GM10847 (cell line): ENCODE measurements around the gene PPARA.

ENCODE experiments used
- POLR2A ChIP-seq: IDR thresholded peaks from 2 replicates; pipeline ENCODE4 v1.6.1; 2011; ENCODE audit not compliant: insufficient read length; ENCODE audit errors: extremely low read depth

PPARA gene

DNA sequence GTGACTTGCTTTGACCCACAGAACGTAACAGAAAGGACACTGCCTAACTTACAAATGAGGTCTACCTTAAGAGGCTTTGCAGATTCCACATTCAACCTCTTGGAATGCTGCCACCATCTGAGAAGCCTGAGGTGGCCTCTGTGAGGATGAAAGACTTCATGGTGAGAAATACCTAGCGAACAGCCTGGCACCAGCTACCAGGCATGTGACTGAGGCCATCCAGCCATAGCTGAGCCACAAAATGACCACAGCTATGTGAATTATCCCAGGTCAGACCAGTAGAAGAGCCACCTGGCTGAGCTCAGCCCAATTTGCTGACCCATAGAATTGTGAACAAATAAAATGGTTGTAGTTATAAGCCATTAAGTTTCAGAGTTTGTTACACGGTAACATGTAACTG lies 37.5 kb downstream of the PPARA start:
- TF ChIP-seq POLR2A, result no peak

DNA sequence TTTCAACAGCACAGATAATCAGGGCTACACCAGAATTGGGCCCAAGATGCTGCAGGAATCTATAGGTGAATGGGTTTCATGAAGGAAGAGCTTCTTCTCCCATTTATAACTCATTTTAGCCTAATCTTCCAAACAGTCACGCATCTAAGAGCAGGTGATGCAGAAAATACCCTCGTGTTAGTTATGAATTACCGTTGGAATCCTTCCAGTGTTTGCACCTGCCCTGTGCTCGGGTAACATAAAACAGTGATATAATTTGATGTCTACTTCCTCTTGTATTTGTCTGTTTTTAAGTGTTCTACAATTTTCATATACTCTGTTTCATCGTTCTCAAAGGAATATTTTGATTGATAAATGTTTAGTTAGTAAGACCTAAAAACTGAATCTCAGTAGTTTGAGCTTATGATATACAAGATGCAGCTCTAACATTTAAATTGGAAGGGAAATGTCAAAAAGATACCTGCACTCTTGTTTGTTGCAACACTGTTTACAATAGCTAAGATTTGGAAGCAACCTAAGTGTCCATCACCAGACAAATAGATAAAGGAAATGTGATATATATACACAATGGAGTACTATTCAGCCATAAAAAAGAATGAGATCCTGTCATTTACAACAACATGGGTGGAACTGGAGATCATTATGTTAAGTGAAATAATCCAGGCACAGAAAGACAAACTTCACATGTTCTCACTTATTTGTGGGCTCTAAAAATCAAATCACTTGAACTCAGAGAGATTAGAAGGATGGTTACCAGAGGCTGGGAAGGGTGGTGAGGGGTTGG lies 42.1 kb downstream of the PPARA start:
- no peak for TF ChIP-seq POLR2A

DNA sequence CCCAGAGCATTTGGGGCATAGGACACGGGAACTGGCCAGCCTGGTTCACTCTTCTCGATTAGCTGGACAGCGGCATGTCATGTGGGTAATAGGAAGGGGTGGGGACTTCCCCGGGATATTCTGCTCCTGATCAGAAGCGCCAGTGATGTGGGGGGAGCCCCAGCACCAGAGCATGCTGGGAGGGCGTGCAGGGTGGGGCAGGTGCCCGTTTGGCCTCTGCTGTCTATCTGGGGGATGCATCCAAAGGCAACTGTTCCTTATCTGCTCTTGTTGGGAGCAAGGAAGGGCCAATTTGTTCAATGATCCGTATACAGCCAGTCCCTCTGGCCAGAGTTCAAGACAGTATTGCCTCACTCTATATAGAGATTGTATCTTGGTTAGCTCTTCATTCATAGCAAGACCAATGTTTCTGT lies 43.6 kb downstream of the PPARA start:
- TF ChIP-seq POLR2A, result no peak

DNA sequence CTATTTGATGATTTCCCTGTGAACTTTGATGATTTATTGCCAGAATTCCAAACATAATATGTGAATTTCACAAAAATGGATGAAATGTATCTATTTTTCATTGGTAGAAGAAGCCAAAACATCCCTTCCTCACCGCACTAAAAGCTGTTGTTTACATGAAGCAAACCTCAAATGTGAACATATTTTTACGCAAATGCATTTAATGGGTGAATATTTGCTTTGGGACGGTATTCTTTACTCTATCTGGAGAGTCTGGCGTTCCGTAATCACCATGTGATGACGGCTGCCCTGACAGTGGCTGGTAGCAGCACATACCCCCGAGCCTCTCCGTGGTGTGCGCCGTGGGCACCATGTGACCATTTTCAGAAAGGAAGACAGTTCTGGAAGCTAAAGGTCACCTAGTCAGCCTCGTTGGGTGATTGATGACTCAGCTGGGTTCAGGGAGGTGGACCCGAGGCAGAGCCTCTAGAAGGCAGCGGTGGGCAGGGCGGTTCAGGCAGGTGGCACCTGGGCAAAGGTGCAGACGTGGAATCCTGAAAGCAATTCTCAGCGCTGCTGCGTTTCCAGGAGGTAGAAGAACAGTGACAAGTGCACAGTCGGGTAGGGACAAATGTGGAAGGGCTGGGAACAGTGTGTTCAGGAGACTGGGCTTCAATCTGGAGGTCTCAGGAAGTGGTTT lies 45.3 kb downstream of the PPARA start:
- TF ChIP-seq POLR2A, result no peak

DNA sequence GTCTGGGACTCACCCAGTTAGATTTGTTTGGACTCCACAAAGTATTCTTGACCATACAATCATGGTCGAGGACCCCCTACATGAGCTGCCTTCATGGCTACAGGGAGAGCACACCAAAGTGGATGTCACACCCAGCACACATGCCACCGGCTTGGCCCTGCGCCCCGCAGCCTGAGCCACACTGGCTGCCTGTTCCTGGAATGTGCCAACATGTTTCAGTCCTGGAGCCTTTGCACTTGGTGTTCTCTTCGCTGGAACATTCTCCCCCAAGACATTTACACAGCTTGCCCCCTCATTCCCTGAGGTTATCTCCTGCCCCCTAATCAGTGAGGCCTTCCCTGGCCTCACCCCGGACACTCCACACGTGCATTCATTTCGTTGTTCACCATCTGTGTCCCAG lies 46.0 kb downstream of the PPARA start:
- no peak for TF ChIP-seq POLR2A

DNA sequence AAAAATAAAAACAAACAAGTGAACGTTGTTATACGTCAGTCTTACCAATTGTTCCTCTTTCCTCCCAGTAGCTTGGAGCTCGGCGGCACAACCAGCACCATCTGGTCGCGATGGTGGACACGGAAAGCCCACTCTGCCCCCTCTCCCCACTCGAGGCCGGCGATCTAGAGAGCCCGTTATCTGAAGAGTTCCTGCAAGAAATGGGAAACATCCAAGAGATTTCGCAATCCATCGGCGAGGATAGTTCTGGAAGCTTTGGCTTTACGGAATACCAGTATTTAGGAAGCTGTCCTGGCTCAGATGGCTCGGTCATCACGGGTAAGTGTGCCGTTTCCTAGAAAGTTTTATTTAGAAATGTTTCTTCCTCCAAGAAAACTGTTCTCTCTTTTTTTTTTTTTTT lies 47.9 kb downstream of the PPARA start:
- no peak for TF ChIP-seq POLR2A

DNA sequence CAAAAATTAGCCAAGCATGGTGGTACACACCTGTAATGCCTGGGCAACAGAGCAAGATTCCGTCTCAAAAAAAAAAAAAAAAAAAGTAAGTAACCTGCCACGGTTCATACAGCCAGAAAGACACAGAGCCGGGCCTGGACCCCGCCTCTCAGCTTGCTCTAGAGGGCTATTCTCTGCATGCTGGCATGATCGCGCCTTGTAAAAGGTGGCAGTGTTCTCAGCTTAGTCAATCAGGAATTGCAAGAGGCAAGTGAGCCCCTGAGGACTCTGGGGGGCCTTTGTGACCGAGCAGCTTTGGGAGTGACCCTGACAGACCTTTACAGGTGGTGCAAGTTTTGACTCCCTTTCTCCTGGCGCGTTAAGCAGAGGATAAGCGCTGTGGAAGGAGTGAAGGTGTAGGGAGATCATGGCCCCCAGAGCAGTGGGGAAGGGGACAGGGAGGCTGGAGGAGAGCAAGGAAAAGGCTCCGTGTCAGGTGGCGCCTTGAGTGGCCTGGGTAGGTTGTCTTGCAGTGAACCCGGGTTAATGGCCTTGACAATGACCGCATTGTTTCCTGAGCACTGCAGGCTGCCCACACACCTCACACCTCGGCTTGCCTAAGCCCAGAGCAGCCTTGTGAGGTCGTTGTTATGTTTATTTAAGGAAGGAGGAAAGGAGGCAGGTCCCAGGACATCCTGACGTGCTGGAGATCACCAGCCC lies 50.9 kb downstream of the PPARA start:
- TF ChIP-seq POLR2A, result no peak

DNA sequence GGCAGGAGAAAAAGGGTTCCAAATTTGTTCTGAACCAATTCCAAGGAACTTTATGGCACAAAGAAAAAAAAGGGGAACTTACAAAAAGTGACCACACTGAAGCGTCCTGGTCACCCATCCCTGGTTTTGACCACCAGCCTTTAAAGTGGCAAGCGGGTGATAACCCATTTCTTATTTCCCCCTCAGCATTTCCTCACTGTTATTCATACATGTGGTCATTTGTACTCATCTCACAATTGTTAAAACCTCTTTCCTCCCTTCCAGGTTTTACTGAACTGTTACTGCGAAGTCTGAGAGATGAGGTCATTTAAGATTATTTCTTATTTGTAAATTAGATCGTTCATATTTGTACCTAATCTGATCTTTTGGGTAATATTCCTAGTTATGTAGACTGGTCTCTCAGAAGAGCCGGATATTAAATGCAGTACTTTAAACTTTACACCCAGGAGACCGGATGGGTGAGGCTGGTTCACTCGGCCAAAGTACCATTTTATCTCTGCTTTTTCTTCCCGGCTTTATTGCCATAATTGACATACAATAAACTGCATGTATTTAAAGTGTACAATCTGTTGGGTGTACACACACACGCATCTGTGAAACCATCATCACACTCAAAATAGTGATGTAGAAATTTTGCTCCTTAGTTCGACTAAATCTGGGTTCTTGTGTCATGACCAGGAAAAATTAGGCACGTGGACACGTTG lies 52.7 kb downstream of the PPARA start:
- no peak for TF ChIP-seq POLR2A

DNA sequence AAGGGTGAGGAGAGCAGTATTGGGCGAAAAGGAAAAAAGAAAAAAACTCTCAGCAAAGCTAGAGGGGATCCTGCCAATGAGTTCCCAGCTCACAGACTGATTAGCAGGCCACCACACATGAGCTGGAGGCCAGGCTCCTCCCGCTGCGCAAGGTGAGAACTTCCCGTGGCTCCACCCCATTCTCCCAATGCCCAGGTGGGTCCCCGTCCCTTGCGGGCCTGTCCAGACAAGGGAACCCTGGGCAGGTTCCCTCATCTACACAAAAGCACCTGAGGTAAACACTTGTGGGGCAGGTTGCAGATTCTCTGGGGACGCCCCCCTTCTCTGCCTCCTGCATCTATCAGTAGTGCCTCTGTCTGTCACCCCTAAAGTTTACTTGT lies 53.3 kb downstream of the PPARA start:
- no peak for TF ChIP-seq POLR2A

DNA sequence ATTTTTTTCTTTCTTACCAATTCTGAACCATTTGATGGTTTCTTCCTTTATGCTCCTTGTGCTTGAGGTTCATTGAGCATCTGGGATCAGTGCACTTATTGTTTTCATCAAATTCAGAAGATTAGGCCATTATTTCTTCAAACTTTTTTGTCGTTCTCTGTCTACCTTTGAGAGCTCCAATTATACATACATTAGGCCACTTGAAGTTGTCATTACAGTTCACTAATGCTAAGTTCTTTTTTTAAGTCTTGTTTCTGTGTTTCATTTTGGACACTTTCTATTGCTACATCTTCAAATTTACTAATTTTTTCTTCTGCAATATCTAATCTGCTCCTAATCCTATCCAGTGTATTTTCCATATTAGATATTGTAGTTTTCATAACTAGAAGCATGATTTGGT lies 58.9 kb downstream of the PPARA start:
- TF ChIP-seq POLR2A, result no peak

DNA sequence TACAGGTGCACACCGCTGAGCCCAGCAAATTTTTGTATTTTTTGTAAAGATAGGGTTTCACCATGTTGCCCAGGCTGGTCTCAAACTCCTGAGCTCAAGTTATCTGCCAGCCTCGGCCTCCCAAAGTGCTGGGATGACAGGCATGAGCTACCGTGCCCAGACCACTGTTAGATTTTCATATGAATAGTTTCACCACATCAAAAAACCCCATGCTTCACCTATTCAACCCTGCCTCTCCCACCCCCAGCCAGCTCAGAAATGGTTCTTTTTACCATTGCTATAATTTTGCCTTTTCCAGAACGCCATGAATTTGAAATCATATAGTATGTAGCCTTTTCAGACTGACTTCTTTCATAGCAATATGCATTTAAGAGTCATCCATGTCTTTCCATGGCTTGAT lies 61.9 kb downstream of the PPARA start:
- TF ChIP-seq POLR2A, result no peak

DNA sequence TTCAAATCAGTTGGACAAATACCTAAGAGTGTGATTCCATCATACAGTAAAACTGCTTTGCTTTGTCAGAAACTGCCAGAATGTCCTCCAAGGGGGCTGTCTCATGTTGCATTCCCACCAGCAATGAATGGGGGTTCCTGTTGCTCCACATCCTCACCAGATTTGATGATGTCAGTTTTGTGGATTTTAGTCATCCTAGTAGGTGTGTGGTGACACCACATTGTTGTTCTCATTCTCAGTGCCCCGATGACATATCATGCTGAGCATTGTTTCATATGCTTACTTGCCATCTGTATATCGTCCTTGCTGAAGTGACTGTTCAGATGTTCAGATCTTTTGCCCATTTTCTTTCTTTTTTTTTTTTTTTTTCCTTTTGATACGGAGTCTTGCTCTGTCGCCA lies 62.7 kb downstream of the PPARA start:
- no peak for TF ChIP-seq POLR2A

DNA sequence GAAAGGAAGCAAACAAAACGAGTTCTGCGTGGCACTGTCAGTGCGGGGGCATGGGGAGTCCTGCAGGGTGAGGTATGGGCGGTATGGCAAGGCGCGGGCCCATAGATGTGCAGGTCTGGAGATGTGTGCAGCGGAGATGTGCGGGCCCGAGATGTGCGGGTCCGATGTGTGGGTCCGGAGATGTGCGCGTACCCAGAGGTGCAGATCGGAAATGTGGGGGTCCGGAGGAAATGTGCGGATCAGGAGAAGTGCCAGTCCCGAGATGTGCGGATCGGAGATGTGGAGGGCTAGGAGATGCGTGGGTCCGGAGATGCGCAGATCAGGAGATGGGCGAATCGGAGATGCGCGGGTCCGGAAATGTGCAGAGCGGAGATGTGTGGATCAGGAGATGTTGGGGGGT lies 63.8 kb downstream of the PPARA start:
- no peak for TF ChIP-seq POLR2A

DNA sequence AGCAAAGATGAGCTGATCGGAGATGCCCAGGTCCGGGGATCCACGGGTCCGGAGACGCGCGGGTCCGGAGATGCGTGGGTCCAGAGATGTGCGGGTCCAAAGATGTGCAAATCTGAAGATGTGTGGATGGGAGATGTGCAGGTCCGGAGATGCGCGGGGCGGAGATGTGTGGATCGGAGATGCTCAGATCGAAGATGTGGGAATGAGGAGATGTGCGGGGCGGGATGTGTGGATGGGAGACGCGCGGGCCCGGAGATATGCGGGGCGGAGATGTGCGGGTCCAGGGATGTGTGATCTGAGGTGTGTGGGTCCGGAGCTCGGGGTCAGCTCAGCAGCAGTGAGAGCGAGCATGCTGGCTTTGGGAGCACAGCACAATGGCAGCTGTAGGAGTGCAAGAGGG lies 64.3 kb downstream of the PPARA start:
- TF ChIP-seq POLR2A, result no peak

DNA sequence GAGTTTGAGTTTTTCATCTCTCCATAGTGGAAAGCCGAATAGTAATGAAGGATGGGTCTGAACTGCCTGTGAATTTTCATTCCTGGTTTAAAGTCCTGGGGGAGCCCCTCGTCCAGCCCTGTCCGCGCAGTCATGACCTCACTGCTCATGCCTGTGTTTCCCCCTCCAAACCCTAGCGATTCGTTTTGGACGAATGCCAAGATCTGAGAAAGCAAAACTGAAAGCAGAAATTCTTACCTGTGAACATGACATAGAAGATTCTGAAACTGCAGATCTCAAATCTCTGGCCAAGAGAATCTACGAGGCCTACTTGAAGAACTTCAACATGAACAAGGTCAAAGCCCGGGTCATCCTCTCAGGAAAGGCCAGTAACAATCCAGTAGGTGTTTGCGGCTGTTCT lies 69.3 kb downstream of the PPARA start:
- TF ChIP-seq POLR2A, result no peak

DNA sequence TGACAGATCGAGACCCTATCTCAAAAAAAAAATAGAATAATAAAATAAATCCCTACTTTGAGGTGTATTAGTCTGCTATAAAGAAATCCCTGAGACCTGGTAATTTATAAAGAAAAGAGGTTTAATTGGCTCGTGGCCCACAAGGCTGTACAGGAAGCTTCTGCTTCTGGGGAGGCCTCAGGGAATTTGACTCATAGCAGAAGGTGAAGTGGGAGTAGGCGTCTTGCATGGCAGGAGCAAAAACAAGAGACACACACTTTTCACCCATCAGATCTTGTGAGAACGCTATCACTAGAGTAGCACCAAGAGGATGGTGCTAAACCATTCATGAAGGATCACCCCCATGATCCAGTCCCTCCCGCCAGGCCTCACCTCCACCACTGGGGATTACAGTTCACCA lies 70.6 kb downstream of the PPARA start:
- no peak for TF ChIP-seq POLR2A
